Loucy (cell line): ENCODE measurements around the gene ETS1.

Source experiments
- EZH2phosphoT487 ChIP-seq: fragments of 200-600 bp; IDR thresholded peaks from 2 replicates; pipeline ENCODE4 v1.6.1; 2018; ENCODE audit warnings: antibody characterized with exemption, mild to moderate bottlenecking, moderate library complexity, borderline replicate concordance
- TF ChIP-seq, protein P1 (sequence below): fragments of 200-600 bp; sonication (generic); conservative IDR thresholded peaks from 2 replicates; pipeline ENCODE4 v1.5.1; 2014; ENCODE audit warnings: mild to moderate bottlenecking, antibody characterized with exemption, low read length

DNA sequence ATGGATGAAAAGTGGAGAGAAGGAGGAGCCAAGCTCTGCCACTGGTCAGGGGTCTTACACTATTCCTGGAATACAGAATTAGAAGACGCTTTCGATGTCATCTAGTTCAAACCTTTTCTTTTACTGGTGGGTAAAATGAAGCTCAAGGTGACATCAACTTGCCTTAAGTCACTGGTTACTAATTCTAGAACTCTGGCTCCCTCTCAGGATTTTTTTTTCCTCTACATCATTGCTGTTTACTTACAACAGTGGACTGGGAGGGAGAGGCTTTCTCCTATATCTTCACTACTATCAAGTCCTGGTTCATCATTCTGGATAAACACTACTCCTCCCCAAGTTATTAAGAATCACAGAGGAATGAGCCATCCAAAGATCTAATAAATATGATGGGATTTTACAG, 82.9 kb downstream of the ETS1 start:
- TF ChIP-seq, protein P1, sequence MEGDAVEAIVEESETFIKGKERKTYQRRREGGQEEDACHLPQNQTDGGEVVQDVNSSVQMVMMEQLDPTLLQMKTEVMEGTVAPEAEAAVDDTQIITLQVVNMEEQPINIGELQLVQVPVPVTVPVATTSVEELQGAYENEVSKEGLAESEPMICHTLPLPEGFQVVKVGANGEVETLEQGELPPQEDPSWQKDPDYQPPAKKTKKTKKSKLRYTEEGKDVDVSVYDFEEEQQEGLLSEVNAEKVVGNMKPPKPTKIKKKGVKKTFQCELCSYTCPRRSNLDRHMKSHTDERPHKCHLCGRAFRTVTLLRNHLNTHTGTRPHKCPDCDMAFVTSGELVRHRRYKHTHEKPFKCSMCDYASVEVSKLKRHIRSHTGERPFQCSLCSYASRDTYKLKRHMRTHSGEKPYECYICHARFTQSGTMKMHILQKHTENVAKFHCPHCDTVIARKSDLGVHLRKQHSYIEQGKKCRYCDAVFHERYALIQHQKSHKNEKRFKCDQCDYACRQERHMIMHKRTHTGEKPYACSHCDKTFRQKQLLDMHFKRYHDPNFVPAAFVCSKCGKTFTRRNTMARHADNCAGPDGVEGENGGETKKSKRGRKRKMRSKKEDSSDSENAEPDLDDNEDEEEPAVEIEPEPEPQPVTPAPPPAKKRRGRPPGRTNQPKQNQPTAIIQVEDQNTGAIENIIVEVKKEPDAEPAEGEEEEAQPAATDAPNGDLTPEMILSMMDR, result 0 out of 2 replicates have a peak, but pooled peaks have one; percentile 21
- TF ChIP-seq EZH2phosphoT487, result no peak
